ENCODE measurements around the gene RNU1-3. TPM values are rescaled to one million over a fixed set of nuclear protein-coding genes. Genes with fewer than 3 reads are reported as not detected.

The RNU1-3 gene
- under 0.01 TPM in 2 replicates for total RNA-seq

GRCh38 chr1:16666502-16667413 lies at the start of gene RNU1-3:
RNU1-3 (minus strand) TSS chr1:16666948.

Other genes starting within 250 kb of the RNU1-3 start
- not detected in 2 replicates for gene SPATA21, start 229.5 kb downstream of the RNU1-3 start, total RNA-seq
- 62.7 and 181 TPM in 2 replicates for gene NECAP2, start 226.2 kb downstream of the RNU1-3 start, total RNA-seq
- gene RNU1-1, start 152.7 kb downstream of the RNU1-3 start, total RNA-seq: under 0.01 TPM in 2 replicates
- 11.8 and 26.6 TPM in 2 replicates for gene NBPF1, start 53.4 kb downstream of the RNU1-3 start, total RNA-seq
- under 0.01 TPM in 2 replicates for gene RNU1-4, start 73.6 kb upstream of the RNU1-3 start, total RNA-seq
- gene RNU1-2, start 229.0 kb upstream of the RNU1-3 start, total RNA-seq: under 0.01 TPM in 2 replicates